Inflammatory macrophage treated with lipopolysaccharide for 4 hours (primary cell): ENCODE results near the gene APBB1IP.
A peak's percentile ranks its signal among the peaks of the same experiment; 100 is the strongest.
"Not testable (repeated sequence)": the region's sequence is repeated elsewhere in the genome, so short reads cannot be mapped to it uniquely, and the experiment has no call there.

Experiments
- DNase-seq: peaks from one replicate; pipeline ENCODE4 v3.0.0-alpha.2; 2020

Gene APBB1IP, protein sequence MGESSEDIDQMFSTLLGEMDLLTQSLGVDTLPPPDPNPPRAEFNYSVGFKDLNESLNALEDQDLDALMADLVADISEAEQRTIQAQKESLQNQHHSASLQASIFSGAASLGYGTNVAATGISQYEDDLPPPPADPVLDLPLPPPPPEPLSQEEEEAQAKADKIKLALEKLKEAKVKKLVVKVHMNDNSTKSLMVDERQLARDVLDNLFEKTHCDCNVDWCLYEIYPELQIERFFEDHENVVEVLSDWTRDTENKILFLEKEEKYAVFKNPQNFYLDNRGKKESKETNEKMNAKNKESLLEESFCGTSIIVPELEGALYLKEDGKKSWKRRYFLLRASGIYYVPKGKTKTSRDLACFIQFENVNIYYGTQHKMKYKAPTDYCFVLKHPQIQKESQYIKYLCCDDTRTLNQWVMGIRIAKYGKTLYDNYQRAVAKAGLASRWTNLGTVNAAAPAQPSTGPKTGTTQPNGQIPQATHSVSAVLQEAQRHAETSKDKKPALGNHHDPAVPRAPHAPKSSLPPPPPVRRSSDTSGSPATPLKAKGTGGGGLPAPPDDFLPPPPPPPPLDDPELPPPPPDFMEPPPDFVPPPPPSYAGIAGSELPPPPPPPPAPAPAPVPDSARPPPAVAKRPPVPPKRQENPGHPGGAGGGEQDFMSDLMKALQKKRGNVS

DNA sequence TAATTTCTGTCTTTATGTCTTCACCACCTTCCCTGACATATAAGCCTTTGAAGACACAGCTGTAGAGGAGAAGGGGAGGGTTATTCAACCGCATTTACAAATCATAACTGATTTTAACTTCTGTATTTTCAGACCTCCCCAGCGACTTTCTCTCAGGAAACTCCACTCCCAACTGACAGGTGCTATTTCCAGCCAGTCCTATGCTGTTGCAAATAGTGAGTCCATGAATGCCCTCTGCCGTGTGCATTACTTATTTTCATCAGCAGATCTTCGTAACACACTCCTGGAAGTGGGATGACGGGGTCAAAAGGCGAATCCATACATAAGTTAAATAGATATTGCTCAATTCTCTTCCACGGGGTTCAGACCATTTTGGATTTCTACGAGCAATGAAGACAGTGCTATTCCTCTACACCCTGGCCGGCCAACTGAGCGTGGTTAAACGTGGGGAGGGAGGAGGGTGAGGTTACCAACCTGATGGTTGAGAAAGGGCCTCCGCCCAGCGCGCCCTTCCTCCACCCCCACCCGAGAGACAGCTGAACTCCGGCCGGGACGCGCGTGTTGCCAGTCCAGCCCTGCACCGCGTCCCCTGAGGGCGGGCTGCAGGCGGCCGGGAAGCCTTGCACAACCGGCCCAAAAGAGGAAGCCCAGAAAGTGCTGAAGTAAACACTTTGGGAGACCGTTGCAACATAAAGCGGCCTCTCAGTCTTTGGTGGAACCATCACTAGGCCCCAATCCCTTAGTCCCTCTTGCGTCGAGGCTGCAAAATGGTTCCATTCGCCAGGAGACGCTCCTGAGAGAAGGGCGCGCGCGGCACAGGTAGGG, at the start of gene APBB1IP:
APBB1IP (plus strand) TSS at position 705 of the 825 bp plus-strand sequence. CDS start 53,986 bp downstream, outside the sequence.
- peak; percentile 98 for DNase-seq

DNA sequence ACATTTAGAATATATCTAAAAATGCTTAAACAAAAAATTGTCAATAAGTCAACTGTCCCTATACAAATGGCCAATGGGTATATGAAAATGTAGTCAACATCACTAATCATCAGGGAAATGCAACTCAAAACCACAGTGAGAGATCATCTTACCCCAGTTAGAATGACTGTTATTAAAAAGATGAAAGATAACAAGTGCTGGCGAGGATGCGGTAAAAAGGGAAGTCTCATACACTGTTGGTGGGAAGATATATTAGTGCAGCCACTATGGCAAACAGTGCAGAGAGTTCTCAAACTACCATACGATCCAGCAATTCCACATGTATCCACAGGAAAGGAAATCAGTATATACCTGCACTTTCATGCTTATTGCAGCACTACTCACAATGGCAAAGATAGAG, 48.6 kb upstream of the APBB1IP start:
- DNase-seq = no peak

DNA sequence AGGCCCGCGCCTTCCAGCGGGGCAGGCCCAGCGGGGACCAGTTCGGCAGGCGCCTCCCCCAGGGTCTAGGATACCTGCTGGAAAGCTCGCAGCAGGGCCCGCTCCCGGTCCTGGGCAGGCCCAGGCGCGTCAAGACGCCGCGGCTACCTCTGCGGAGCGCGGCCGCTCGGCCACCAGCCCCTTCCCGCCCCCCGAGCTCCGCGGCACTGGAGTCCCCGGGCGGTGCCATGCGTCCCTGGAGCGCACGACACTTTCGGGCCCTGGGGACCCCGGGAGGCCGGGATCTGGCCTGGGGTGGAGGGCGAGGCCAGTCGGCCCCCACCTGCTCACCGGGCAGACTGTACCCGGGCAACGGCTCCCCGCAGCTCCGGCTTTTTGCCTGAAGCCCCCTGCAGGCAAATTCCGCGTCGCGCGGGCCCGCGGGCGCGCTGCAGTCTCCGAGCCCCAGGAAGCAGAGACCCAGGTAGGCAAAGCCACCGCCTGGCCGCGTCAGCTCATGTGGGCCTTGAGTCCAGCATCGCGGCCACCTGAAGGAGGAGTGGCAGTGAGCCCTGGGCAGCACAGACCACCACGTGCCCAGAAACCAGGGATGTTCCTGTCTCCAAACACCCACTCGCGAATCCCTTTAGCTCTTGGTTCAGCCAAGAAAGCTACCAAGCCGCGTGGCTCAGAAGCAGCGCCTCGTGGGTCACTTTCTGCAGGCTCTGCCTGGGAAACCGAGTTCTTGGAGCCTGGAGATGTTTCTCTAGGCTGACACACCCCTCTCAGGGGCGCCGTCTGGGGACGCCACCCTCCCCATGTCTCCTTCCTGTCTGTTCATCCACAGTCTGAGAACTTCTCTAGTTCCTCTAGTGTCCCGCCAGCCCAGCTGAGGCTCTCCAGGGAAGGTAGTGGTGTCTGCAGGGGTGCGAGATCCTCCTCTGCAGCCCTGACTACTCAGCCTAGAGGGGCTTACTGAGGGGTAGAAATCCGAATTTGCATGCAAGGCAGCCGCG, 46.1 kb upstream of the APBB1IP start:
- peak; percentile 30 for DNase-seq

DNA sequence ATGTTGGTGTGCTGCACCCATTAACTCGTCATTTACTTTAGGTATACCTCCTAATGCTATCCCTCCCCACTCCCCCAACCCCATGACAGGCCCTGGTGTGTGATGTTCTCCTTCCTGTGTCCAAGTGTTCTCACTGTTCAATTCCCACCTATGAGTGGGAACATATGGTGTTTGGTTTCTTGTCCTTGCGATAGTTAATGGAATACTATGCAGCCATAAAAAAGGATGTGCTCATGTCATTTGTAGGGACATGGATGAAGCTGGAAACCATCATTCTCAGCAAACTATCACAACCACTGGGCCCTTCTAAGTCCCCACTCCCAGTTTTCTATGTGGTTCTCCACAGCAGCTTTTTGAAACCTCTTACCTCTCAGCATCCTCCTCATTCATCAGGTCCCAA, 39.8 kb upstream of the APBB1IP start:
- DNase-seq = not testable (repeated sequence)

DNA sequence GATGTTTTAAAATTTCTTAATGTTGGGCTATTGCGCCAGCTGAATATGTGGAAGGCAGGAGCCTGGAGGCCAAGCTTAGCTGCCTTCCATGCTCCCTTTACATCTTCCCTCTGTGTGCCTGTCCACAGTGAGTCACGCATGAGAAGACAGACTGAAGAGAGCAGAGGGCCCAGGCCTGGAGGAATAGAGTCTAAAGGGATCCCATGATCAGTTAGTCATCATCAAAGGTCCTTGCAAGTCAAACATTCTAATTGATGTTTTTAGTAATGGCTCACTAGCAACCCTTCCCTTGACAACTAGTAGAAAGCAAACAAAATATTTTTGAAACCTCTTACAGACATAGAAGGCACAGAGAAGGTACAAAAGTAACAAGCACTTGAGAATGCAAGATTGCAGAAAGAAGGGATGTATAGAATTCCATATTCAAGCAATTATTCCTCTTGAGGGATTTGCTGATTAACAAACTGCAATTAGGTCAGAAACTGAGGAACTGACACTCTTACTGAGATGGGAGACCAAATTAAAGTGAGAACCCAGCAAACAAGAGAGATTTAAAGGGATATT, 30.7 kb upstream of the APBB1IP start:
- DNase-seq = peak; percentile 89

DNA sequence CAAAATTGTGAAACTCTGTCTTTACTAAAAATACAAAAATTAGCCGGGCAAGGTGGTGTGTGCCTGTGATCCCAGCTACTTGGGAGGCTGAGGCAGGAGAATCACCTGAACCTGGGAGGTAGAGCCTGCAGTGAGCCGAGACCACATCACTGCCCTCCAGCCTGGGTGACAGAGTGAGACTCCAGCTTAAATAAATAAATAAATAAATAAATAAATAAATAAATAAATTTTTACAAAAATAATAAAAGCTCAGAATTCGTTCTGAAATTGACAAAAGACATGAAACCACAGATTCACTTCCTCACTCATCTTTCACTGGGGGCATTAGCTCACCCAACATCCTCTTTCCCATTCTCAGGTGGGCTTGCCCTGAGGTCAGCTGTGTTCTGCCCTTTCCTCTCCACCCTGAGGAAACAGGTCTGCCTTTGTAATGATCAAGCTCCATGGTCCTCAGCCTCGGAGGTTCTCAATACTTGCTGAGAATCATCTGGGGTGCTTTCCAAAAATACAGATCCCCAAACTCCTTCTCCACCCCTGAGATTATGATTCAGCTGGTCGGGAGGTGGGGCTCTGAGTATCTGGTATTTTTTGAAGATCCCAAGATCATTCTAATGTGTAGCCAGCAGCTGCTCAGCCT, 29.2 kb upstream of the APBB1IP start:
- DNase-seq = peak; percentile 17

DNA sequence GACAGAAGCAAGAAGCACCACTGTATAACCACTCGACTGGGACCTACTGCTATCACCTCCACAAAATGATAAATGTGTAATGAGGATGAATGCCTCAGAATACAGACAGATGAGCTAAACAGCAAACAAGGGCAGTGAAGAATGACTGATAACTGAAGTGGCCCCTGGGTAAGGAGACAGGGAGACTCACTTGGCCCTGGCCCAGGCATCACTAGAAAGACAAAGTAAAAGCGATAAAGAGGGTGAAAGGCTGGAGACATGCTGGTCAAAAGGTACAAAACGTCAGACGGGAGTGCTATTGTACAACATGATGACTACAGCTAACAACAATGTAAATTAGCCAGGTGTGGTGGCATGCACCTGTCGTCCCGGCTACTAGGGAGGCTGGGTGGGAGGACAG, 27.8 kb upstream of the APBB1IP start:
- DNase-seq = no peak

DNA sequence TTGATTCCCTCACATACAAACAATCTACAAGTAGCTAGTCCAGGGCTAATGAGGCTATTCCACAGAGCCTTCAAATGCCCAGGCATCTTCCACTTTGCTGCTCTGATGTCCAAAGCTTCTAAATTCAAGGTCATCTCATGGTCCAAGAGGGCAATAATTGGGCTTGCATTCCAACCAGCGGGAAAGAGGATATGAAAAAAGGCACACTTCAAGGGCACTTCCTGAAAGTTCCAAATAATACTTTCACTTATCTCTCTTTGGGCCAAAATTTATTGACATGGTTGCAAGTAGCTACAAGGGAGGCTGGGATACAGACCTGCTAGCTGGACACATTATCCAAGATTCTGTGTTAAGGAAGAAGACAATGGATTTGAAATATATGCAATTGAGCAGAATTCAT, 25.2 kb upstream of the APBB1IP start:
- DNase-seq = peak; percentile 35

DNA sequence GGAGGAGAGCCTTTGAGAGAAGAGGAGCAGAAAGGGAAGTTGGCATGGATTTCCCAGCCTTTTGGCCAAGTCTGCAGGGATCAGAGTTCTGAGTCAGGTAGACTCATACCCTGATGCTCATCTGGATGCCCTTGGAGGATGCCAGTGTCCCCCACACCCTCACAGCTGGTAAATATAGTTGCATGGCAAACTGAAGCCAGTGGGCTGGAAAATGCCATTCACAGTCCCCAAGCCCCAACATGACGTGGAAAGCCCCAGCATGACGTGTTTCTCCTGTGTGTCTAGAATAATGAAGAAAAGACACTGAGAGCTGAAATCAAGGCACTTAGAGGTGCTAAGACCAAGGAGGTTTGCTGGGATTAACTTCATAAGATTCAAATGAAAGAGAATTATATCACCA, 24.8 kb upstream of the APBB1IP start:
- no peak for DNase-seq

DNA sequence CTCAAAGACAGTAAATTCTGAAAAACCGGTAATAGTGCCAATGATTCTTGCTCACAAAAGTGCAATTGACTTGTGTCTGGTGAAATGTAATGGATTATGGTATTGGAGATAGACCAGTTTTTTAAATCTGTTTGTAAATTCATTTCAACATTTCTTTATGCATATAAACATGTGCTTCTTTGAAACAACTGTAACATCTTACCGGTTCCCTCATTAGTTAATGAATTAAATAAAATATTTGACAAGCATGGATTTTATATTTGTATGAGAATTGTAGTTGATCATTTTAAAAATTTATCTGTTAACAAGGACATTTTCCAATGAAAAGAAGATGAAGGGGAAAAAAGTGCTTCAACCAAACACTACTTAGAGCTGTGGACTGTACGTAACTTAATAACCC, 21.0 kb upstream of the APBB1IP start:
- DNase-seq = no peak

DNA sequence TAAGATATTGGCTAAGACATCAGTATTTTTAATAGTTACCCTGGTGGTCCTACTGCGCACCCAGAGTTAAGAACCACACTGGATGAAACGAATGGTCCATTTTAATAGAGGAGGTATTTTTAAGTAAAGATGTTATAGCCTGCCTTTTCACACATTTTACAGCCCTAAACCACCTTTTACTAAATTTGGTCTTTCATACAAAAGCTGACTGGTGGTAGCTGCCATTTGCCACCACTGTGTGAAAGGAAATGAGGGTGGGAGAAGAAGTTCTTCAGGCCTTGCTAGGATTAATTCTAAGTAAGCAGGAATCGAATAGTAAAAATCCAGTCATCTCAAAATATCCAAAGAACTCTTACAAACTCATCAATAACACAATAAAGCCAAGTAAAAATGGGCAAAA, 15.2 kb upstream of the APBB1IP start:
- no peak for DNase-seq

DNA sequence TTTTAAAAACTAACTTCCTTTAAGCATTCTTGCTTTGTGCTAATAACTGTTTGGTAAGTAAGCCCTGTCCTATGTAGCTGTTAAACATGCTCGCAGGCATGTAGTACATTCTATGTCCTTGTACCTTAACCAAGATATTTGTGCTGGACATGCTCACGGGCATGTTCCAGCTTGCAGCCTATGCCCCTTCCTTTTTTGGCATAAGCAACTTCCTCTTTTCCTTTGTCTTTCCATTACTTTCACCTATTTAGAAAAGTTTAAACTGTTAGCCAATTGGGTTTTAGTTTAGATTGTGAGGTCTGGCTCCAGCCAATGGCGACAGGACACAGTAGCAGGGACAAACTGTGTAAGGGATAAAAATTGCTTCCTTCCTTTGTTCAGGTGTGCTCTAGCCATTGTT, 14.4 kb upstream of the APBB1IP start:
- no peak for DNase-seq

DNA sequence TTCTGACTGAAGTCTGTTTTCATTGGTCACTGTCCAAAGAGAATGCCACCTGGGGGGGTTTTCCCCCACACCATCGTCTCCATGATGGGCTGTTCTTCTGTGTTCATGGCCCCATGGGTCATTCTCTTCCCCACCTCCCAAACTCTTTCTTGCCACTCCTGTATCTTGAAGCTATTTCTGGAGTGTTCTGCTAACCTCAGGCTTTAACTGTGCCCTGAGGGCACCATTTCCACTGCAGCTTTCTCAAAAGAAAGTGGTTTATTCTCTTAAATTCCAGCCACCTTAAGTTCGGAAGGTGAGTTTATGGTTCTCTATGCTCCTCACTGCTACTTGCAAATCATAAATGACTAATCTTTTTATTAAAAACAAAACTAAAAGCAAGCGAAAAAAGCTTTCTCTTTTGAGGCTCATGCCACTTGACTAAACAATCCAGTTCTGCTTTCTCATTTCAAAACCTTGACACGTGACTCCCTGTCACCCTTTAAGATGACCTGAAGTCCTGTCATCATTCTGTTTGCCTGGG, 7.4 kb upstream of the APBB1IP start:
- peak; percentile 99 for DNase-seq

DNA sequence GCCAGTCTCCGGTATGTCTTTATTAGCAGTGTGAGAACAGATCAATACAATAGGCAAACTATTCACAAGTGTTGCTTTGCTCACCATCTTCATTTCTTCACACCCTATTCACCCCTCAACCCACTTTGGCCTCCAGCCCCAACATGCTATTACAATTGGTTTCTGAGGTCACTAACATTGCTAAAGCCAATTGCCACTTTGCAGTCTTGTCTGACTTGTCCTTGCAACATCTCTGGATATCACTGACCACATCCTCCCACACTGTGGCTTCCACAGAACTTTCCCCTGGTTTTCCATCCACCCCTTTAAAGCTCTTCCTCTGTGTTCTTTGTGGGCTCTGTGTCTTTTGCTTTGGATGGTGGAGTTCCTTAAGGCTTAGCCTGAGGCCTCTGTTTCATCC, 5.2 kb upstream of the APBB1IP start:
- DNase-seq = peak; percentile 97

DNA sequence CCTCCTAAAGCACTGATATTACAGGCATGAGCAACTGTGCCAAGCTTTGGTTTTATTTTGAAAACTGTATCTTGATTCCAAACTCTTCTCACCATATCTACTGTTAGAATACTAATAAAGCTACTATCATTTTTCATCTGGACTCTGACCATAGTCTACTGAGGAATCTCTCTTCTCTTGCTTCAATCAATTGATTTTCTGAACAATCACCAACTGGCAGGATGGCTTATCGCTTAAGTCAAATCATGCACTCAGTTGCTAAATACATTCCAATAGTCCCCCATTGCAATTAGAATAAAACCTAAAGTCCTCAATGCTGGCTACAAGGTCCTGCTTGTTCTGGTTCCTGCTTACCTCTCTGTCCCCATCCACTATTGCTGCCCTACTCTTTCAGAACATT, 2.3 kb upstream of the APBB1IP start:
- DNase-seq = no peak

DNA sequence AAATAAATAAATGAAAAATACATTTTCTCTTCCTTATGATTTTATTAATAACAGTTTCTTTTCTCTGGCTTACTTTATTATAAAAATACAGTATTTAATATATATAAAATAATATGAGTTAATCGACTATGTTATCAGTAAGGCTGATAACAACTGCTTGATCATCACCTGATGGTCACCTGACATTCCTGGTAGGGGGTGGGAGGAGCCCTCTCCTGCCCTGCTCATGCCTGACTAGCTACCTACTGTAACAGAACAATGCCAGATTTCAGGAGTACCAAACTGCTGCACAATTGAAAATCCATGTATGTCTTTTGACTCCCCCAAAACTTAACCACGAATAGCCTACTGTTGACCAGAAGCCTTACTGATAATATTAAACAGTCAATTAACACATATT, 1.3 kb upstream of the APBB1IP start:
- no peak for DNase-seq

DNA sequence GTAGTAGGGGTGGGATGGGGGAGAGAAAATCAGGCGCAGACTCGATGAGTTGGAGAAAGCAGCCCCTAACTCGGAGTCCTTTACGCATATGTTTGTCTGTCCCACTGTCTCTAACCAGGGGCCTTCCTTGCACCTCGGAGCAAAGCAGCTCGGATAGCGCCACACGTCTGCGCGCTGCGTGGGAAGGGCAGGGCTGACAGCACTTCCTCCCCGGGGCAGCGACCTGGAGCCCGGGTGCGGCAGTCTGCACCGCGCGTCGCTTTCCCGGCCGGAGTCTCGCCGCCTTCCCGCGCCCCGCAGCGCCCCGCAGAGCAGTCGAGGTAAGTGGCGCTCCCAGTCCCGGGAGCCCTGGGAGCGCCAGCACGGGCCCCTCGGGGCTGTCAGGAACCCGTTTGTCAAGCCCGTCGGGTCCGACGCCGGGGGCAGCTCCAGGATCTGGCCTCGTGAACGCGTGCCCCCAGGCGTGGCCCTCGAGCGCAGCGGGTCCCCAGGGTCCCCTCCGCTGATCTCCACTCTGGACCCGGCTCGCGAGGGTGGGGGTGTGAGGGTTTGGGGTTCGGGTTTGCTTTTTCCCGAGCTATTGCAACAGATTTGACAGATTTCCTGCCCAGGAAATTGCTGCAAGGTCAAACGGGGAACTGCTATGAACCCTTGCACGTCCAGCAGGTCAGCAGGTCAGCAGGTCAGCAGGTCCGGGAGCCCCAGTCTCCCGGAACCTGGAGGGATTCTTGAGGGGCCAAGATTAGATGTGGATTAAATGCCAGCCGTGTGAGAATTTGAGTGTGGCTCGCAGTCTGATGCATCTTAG, 597 bp downstream of the APBB1IP start:
- DNase-seq = peak; percentile 80

DNA sequence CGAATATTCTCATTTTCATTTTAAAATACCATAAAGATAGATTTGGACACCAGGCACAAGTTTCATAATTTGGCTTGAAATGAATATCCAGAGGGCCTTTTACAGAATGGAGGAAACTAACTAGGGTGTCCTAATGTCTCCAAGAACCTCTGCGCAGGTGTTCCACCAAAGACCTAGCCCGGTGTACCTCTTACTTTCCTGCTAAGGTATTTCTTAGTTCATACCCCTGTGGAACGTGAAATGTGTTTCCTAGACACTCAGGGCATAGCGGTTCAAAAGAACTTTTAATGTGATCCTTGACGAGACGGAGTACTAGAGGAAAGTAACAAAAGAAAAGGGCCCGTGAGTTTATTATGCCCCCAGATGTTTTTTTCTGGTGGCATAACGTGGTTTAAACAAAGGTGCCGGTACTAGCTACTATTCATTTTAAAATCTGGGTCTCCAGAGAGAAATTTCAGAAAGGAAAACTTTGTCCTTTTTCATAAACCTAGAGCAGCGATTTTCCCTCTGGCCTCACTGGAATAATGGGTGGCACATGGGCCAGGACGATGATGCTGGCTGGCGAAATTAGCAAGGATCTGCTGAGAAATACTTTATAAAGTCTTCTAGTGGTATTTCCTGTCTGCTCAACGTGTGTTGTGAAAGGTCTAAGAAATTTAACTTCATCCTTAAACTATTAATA, 1.4 kb downstream of the APBB1IP start:
- DNase-seq = peak; percentile 23

DNA sequence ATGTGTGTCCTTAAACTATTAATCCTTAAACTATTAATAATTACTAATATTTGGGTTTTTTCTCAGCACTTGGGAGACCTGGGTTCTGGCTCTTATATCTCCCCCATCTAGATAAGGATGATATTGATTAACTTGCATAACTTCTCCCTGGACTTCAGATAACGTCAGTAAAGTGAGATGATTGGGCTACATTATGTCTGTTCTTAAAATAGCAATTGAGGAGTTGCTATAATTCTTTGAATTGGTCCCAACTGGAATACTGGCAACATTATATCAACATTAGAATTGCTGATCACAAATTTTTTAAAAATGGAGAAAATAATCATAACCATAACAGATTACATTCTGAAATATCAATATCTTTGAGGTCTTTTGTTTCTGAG, 1.9 kb downstream of the APBB1IP start:
- DNase-seq = no peak
